Gastrocnemius medialis (tissue), 4 donors: ENCODE data around the gene ID3. TPM values are rescaled to one million over a fixed set of nuclear protein-coding genes. Genes with fewer than 3 reads are reported as not detected.

Experiments used
- ATAC-seq, 2 donors: fragments of 150-250 bp; one replicate each; pipeline ENCODE4 v1.9.1; 2016
- DNase-seq, 2 donors: peaks; one replicate each; pipeline ENCODE4 v3.0.0-alpha.2; 2019
- H3K27ac ChIP-seq, 4 donors: fragments of 200-600 bp; sonication (generic); 1 replicate in 1 of 4; 2 replicates in 3 of 4; pipeline ENCODE4 v1.5.1; 2016 to 2018; ENCODE audit warnings: mild to moderate bottlenecking in 2 of 4, moderate library complexity in 1 of 4
- H3K27me3 ChIP-seq, 3 donors: fragments of 200-600 bp; sonication (generic) in 2 of 3; 1 replicate in 1 of 3; 2 replicates in 2 of 3; pipeline versions ENCODE4 v1.5.1 to v1.6.0; 2016 to 2019; ENCODE audit warnings: mild to moderate bottlenecking in 1 of 3, moderate library complexity in 1 of 3
- H3K36me3 ChIP-seq, 2 donors: fragments of 200-600 bp; sonication (generic) in 1 of 2; one replicate each; pipeline ENCODE4 v1.5.1; 2017 to 2018
- H3K4me1 ChIP-seq, 2 donors: fragments of 200-600 bp; sonication (generic) in 1 of 2; one replicate each; pipeline ENCODE4 v1.5.1; 2016 to 2017; ENCODE audit warnings: mild to moderate bottlenecking in 2 of 2
- H3K4me3 ChIP-seq, 4 donors: fragments of 200-600 bp; sonication (generic) in 3 of 4; 1 replicate in 1 of 4; 2 replicates in 3 of 4; pipeline ENCODE4 v1.5.1; 2016 to 2019; ENCODE audit warnings: mild to moderate bottlenecking in 2 of 4
- H3K9me3 ChIP-seq, 3 donors: fragments of 200-600 bp; sonication (generic) in 2 of 3; 1 replicate in 1 of 3; 2 replicates in 2 of 3; pipeline ENCODE4 v1.5.1; 2016 to 2019
- POLR2A ChIP-seq, 2 donors: fragments of 450-650 bp; IDR thresholded peaks; one replicate each; pipeline ENCODE4 v1.6.1; 2017; ENCODE audit warnings: antibody characterized with exemption in 2 of 2, mild to moderate bottlenecking in 2 of 2, moderate library complexity in 2 of 2
- in situ Hi-C, 4 donors: fragments of 200-750 bp; cut with MboI; loops; one replicate each; pipeline versions ENCODE4 v1.15.0 to v1.8.0; 2017; ENCODE audit warnings: low sequenced_read_pairs in 4 of 4
- intact Hi-C: fragments of 100-400 bp; cut with DNase I; formaldehyde crosslinking; loops from one replicate; pipeline ENCODE4 v1.15.1; 2023; ENCODE audit warnings: low total_unique reads
- total RNA-seq, 4 donors: library from RNA; depleted of rRNA; stranded (reverse); fragments of >200 nt; gene quantifications; one replicate each; pipeline versions ENCODE4 v1.1.0 to v1.2.3, GENCODE V29; 2016
- TF ChIP-seq, protein P1 (sequence below), 5 experiments: fragments of 450-650 bp in 3 of 5; fragments of 200-600 bp in 2 of 5; sonication (generic) in 2 of 5; IDR thresholded peaks in 4 of 5; conservative IDR thresholded peaks in 1 of 5; 1 replicate in 4 of 5; 2 replicates in 1 of 5; pipeline ENCODE4 v1.5.1; 2016 to 2019; ENCODE audit warnings: antibody characterized with exemption in 5 of 5, mild to moderate bottlenecking in 3 of 5, moderate library complexity in 3 of 5

Gene ID3
- total RNA-seq, 4 donors from 2014 or later, result 67.9 to 124 (median 83.0) TPM

DNA sequence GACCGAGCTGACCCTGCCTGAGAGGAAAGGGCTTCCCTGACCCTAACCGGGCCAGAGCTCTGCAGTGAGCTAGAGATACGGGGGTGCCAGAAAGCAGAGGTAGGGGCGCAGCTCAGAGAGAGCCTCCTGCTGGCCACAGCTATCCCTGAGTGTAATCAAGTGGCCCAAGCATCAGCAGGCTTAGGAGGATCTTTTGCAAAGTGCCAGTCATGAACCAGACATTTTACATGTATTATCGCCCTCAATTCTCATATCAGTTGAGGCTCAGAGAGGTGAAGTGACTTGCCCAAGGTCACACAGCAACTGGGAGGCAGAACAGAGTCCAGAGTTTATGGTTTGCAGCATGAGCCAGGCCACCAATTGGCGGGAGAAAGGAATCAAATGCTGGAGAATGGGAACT is 7.0 kb upstream of the ID3 start:
- ATAC-seq, result no peak
- H3K4me1 ChIP-seq, result peaks cover 24 to 27% of the 10 kb centered on the region in 2 donors
- H3K27ac ChIP-seq, result peak overlapping the region in 2 of 4 donors; percentile 7 to 38
- in situ Hi-C loops, result no loop called here
- no peak for TF ChIP-seq POLR2A (IDR thresholded peaks at IDR 0.05)
- TF ChIP-seq, protein P1, sequence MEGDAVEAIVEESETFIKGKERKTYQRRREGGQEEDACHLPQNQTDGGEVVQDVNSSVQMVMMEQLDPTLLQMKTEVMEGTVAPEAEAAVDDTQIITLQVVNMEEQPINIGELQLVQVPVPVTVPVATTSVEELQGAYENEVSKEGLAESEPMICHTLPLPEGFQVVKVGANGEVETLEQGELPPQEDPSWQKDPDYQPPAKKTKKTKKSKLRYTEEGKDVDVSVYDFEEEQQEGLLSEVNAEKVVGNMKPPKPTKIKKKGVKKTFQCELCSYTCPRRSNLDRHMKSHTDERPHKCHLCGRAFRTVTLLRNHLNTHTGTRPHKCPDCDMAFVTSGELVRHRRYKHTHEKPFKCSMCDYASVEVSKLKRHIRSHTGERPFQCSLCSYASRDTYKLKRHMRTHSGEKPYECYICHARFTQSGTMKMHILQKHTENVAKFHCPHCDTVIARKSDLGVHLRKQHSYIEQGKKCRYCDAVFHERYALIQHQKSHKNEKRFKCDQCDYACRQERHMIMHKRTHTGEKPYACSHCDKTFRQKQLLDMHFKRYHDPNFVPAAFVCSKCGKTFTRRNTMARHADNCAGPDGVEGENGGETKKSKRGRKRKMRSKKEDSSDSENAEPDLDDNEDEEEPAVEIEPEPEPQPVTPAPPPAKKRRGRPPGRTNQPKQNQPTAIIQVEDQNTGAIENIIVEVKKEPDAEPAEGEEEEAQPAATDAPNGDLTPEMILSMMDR (IDR thresholded peaks at IDR 0.05 in 4 of 5, conservative IDR thresholded peaks at IDR 0.05 in 1 of 5), result no peak
- no peaks in the 10 kb centered on the region for H3K27me3 ChIP-seq
- intact Hi-C loops, result no loop called here
- H3K9me3 ChIP-seq, result no peaks in the 10 kb centered on the region
- H3K4me3 ChIP-seq, result no peak overlapping the region
- DNase-seq, result no peak
- no peaks in the 10 kb centered on the region for H3K36me3 ChIP-seq

DNA sequence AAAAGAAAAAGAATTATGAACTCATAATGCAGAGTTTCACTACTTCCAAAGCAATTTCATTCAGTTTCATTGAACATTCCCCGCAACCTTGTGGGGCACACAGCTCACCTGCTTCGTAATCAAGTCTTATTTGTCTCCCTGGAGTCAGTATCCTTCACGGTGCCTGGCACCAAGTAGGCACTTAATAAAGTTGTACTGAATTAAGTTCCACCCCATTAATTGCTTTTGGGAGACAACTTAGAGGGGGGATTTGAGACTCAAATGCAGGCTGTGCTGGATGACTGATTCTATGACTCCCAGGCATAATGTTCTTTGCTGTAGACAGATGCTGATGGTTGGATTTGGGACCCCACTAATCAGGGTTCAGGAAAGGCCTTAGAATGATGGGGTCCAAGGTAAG is 6.5 kb upstream of the ID3 start:
- H3K36me3 ChIP-seq, result no peaks in the 10 kb centered on the region
- intact Hi-C loops (no loop called here), in situ Hi-C loops (no loop called here)
- H3K27ac ChIP-seq, result peak overlapping the region in 2 of 4 donors; percentile 7 to 90
- H3K4me3 ChIP-seq, result no peak overlapping the region
- H3K9me3 ChIP-seq, result no peaks in the 10 kb centered on the region
- peaks cover 27 to 32% of the 10 kb centered on the region in 2 donors for H3K4me1 ChIP-seq
- TF ChIP-seq, protein P1 (IDR thresholded peaks at IDR 0.05 in 4 of 5, conservative IDR thresholded peaks at IDR 0.05 in 1 of 5), result no peak
- ATAC-seq, result no peak
- H3K27me3 ChIP-seq, result no peaks in the 10 kb centered on the region
- no peak for DNase-seq

DNA sequence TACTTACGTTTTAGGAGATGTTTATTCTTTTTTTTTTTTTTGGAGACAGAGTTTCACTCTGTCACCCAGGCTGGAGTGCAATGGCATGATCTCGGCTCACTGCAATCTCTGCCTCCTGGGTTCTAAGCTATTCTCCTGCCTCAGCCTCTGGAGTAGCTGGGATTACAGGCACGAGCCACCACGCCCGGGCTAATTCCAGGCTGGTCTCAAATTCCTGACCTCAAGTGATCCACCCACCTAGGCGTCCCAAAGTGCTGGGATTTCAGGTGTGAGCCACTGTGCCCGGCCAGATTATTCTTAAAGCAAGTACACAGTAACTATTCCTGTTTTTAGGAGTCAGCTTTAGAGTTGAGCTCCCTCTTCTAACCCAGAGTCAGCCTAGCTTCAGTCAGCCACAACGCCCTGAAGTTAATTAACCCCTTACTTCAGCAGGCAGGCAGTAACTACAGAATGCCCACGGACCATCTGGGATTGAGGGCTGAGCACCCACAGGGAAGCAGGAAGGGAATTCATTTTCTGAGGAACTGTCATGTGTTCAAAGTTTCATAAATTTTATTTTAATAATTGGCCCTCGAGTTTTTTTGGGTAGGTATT is 5.3 kb upstream of the ID3 start:
- intact Hi-C loops (loop anchor here (5.0 kb wide), 1 partner anchor 128 kb away; the partner anchor contains the start of gene RPL11), in situ Hi-C loops (no loop called here)
- no peaks in the 10 kb centered on the region for H3K27me3 ChIP-seq
- H3K4me1 ChIP-seq, result peaks cover 38 to 44% of the 10 kb centered on the region in 2 donors
- ATAC-seq, result no peak
- no peak for DNase-seq
- H3K9me3 ChIP-seq, result no peaks in the 10 kb centered on the region
- TF ChIP-seq, protein P1 (IDR thresholded peaks at IDR 0.05 in 4 of 5, conservative IDR thresholded peaks at IDR 0.05 in 1 of 5), result no peak
- TF ChIP-seq POLR2A (IDR thresholded peaks at IDR 0.05), result no peak
- H3K27ac ChIP-seq, result peak overlapping the region; percentile 31 to 90 (median 64)
- H3K36me3 ChIP-seq, result no peaks in the 10 kb centered on the region
- no peak overlapping the region for H3K4me3 ChIP-seq

DNA sequence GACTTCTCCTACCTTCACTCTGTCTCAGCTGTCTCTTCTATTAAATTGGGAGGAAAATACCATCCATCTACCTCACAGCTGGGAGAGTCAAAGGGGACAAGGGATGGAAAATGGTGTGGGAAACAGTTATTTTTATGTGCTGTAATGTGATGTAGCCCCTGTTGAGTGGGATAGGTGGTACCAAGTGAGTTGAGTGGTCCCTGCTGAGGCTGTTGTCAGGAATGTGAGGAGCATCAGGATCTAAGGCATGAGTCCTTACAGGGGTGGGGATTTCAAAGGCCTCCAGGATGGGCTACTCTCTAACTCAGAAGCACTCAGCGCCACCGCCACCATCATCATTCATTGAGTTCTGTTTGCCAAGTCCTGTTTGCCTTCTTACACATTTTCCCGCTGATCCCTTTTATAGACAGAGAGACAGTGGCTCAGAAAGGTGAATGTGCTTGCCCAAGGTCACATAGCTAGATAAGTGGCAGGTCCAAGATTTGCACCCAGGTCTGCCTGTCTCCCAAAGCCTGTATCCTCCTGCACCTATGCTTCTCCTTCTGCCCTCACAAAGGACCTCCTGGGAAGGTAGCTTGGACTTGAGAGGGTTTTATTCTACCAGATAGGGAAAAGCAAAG is 4.6 kb upstream of the ID3 start:
- no peak for ATAC-seq
- no peaks in the 10 kb centered on the region for H3K36me3 ChIP-seq
- TF ChIP-seq, protein P1 (IDR thresholded peaks at IDR 0.05 in 4 of 5, conservative IDR thresholded peaks at IDR 0.05 in 1 of 5), result no peak
- H3K9me3 ChIP-seq, result no peaks in the 10 kb centered on the region
- intact Hi-C loops, result loop anchor here (2.0 to 5.0 kb wide), 2 partner anchors 17 to 128 kb away; partner anchors contain the start of gene RPL11
- in situ Hi-C loops, result no loop called here
- no peaks in the 10 kb centered on the region for H3K27me3 ChIP-seq
- H3K4me1 ChIP-seq, result peaks cover 32 to 43% of the 10 kb centered on the region in 2 donors
- peak overlapping the region; percentile 88 to 90 (median 89) for H3K27ac ChIP-seq
- H3K4me3 ChIP-seq, result no peak overlapping the region
- no peak for DNase-seq
